ENCODE results near the gene USP19. TPM values are rescaled to one million over a fixed set of nuclear protein-coding genes. Genes with fewer than 3 reads are reported as not detected.

USP19 gene
- total and polyA plus RNA-seq, 4 donors, result 8.1 to 39.6 (median 27.4) TPM

DNA sequence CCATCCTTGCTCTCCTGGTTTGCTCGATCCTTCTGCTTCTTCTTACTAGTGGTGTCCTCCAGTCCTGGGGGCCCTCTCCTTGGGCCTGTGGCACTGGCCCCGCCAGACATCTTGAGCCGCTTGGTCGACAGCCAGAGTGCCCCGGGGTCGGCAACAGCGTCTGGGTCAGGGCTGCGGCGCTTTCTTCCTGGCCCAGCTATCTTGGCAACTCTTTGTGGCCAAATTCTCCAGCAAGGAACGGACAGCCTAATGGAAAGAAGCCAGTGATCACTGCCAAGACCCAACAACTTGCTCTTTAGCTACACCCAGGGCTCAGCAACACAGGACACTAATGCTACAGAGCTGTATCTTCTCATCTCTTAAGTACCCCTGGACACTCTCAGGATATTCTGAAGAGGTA, 1.6 kb downstream of the USP19 start (continued):
- TF ChIP-seq EGR1 (IDR thresholded peaks at IDR 0.05; ENCODE audit: low read depth in 2 of 2) (no peak), HNF4G (IDR thresholded peaks at IDR 0.05) (no peak), RAD21 (IDR thresholded peaks at IDR 0.05) (no peak), TAF1 (conservative IDR thresholded peaks at IDR 0.05) (no peak), NR2F2 (IDR thresholded peaks at IDR 0.05) (no peak), SP1 (IDR thresholded peaks at IDR 0.05) (no peak), JUND (IDR thresholded peaks at IDR 0.05) (no peak)

DNA sequence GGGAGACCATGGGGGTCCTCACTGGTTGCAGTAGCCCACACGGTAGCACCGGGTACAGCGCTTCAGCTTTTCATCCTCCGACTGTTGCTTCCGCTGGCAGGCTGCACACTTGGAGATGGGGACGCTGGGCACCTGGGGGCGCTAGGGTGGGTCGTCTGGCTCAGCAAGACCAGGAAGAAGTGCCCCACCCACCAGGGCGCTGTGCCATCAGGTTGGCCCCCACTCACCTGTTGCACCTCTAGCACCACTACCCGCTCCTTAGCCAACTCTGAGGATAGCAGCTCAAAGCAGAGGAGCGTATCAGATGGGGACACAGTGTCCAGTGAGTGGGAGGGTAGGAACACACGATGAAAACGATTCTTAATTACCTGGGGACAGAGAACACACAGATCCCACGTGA, 8.4 kb downstream of the USP19 start:
- Histone ChIP-seq H3K27me3 (ENCODE audit: control insufficient read depth in 4 of 4, insufficient read depth in 4 of 4, low read length in 3 of 4) (no peaks in the 10 kb centered on the region), H3K9me3 (ENCODE audit: control insufficient read depth in 4 of 4, low read length in 3 of 4) (no peaks in the 10 kb centered on the region), H3K36me3 (ENCODE audit: control insufficient read depth in 4 of 4, insufficient read depth in 3 of 4, low read depth in 1 of 4, low read length in 3 of 4) (peaks cover 30 to 92% (median 75%) of the 10 kb centered on the region in 4 donors), H3K4me1 (ENCODE audit: control insufficient read depth in 4 of 4, insufficient read depth in 4 of 4, low read length in 3 of 4) (no peaks in the 10 kb centered on the region), H3K4me3 (ENCODE audit: low read depth in 1 of 3, low read length in 3 of 3) (no peak overlapping the region), H3K9ac (ENCODE audit: low read depth in 1 of 2, low read length in 2 of 2) (no peak overlapping the region), H3K27ac (ENCODE audit: low read depth in 1 of 2, low read length in 2 of 2) (no peak overlapping the region)
- TF ChIP-seq, protein P1, sequence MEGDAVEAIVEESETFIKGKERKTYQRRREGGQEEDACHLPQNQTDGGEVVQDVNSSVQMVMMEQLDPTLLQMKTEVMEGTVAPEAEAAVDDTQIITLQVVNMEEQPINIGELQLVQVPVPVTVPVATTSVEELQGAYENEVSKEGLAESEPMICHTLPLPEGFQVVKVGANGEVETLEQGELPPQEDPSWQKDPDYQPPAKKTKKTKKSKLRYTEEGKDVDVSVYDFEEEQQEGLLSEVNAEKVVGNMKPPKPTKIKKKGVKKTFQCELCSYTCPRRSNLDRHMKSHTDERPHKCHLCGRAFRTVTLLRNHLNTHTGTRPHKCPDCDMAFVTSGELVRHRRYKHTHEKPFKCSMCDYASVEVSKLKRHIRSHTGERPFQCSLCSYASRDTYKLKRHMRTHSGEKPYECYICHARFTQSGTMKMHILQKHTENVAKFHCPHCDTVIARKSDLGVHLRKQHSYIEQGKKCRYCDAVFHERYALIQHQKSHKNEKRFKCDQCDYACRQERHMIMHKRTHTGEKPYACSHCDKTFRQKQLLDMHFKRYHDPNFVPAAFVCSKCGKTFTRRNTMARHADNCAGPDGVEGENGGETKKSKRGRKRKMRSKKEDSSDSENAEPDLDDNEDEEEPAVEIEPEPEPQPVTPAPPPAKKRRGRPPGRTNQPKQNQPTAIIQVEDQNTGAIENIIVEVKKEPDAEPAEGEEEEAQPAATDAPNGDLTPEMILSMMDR (IDR thresholded peaks at IDR 0.05; ENCODE audit: low read depth, low read length, missing input control), result no peak
- TF ChIP-seq, protein P2, sequence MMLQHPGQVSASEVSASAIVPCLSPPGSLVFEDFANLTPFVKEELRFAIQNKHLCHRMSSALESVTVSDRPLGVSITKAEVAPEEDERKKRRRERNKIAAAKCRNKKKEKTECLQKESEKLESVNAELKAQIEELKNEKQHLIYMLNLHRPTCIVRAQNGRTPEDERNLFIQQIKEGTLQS (IDR thresholded peaks at IDR 0.05), result no peak
- TF ChIP-seq, protein P3, sequence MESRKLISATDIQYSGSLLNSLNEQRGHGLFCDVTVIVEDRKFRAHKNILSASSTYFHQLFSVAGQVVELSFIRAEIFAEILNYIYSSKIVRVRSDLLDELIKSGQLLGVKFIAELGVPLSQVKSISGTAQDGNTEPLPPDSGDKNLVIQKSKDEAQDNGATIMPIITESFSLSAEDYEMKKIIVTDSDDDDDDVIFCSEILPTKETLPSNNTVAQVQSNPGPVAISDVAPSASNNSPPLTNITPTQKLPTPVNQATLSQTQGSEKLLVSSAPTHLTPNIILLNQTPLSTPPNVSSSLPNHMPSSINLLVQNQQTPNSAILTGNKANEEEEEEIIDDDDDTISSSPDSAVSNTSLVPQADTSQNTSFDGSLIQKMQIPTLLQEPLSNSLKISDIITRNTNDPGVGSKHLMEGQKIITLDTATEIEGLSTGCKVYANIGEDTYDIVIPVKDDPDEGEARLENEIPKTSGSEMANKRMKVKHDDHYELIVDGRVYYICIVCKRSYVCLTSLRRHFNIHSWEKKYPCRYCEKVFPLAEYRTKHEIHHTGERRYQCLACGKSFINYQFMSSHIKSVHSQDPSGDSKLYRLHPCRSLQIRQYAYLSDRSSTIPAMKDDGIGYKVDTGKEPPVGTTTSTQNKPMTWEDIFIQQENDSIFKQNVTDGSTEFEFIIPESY (IDR thresholded peaks at IDR 0.05), result no peak
- TF ChIP-seq RAD21 (IDR thresholded peaks at IDR 0.05) (no peak), HNF4G (IDR thresholded peaks at IDR 0.05) (no peak), HNF4A (conservative IDR thresholded peaks at IDR 0.05) (no peak), RXRA (IDR thresholded peaks at IDR 0.05) (no peak), JUND (IDR thresholded peaks at IDR 0.05) (no peak), SP1 (IDR thresholded peaks at IDR 0.05) (no peak), TAF1 (conservative IDR thresholded peaks at IDR 0.05) (no peak), FOXA1 (IDR thresholded peaks at IDR 0.05) (no peak), GABPA (IDR thresholded peaks at IDR 0.05 in 1 of 2, conservative IDR thresholded peaks at IDR 0.05 in 1 of 2) (no peak), YY1 (IDR thresholded peaks at IDR 0.05) (no peak), FOXA2 (IDR thresholded peaks at IDR 0.05) (no peak), EGR1 (IDR thresholded peaks at IDR 0.05; ENCODE audit: low read depth in 2 of 2) (no peak), NR2F2 (IDR thresholded peaks at IDR 0.05) (no peak)
- TF ChIP-seq, protein P4, sequence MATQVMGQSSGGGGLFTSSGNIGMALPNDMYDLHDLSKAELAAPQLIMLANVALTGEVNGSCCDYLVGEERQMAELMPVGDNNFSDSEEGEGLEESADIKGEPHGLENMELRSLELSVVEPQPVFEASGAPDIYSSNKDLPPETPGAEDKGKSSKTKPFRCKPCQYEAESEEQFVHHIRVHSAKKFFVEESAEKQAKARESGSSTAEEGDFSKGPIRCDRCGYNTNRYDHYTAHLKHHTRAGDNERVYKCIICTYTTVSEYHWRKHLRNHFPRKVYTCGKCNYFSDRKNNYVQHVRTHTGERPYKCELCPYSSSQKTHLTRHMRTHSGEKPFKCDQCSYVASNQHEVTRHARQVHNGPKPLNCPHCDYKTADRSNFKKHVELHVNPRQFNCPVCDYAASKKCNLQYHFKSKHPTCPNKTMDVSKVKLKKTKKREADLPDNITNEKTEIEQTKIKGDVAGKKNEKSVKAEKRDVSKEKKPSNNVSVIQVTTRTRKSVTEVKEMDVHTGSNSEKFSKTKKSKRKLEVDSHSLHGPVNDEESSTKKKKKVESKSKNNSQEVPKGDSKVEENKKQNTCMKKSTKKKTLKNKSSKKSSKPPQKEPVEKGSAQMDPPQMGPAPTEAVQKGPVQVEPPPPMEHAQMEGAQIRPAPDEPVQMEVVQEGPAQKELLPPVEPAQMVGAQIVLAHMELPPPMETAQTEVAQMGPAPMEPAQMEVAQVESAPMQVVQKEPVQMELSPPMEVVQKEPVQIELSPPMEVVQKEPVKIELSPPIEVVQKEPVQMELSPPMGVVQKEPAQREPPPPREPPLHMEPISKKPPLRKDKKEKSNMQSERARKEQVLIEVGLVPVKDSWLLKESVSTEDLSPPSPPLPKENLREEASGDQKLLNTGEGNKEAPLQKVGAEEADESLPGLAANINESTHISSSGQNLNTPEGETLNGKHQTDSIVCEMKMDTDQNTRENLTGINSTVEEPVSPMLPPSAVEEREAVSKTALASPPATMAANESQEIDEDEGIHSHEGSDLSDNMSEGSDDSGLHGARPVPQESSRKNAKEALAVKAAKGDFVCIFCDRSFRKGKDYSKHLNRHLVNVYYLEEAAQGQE (IDR thresholded peaks at IDR 0.05), result no peak
- TF ChIP-seq, protein P5, sequence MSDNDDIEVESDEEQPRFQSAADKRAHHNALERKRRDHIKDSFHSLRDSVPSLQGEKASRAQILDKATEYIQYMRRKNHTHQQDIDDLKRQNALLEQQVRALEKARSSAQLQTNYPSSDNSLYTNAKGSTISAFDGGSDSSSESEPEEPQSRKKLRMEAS (IDR thresholded peaks at IDR 0.05), result no peak
- 92% methylated on average over 14 of the region's 14 CpGs for WGBS
- DNase-seq (ENCODE audit: low spot score), result no peak
